Stimulated activated CD4-positive, alpha-beta T cell treated with anti-CD3 and anti-CD28 coated beads, Interleukin-15, amount 100 ng/mL, for 24 hours (primary cell): ENCODE results near the gene MYO5B.
"Not testable (repeated sequence)": the region's sequence is repeated elsewhere in the genome, so short reads cannot be mapped to it uniquely, and the experiment has no call there.

Experiments used
- DNase-seq: peaks from one replicate; pipeline ENCODE4 v3.0.0-alpha.2; 2020

Gene MYO5B

GRCh38 chr18:50194631-50195532, at the start of gene MYO5B:
TSS of gene MYO5B (minus strand) at chr18:50195147. CDS start at chr18:50194793, 354 bp downstream.
- DNase-seq, result peak; percentile 73

GRCh38 chr18:50241768-50242167, 46.8 kb upstream of the MYO5B start:
- DNase-seq, result not testable (repeated sequence)

- DNase-seq, result peak; percentile 11
These were observed 45.2 kb upstream of the MYO5B start for GRCh38 chr18:50240080-50240563.

- DNase-seq, result no peak
These were observed 37.5 kb upstream of the MYO5B start for GRCh38 chr18:50232419-50232818.

- DNase-seq, result peak; percentile 2
These were observed 36.7 kb upstream of the MYO5B start for GRCh38 chr18:50231621-50232020.

DNA sequence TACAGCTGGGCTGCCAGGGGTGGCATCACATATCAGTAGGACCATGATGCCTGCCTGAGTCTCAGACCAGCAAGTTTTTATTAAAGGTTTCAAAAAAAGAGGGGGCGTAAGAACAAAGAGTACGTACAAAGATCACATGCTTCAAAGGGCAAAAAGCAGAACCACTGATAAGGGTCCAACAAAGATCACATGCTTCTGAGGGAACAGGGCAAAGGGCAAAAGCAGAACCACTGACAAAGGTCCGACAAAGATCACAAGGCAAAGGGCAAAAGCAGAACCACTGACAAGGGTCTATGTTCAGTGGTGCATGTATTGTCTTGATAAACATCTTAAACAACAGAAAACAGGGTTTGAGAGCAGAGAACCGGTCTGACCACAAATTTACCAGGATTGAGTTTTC, 25.3 kb upstream of the MYO5B start:
- DNase-seq, result not testable (repeated sequence)

- DNase-seq, result peak; percentile 37
These were observed 23.7 kb upstream of the MYO5B start for GRCh38 chr18:50218432-50219197.

DNA sequence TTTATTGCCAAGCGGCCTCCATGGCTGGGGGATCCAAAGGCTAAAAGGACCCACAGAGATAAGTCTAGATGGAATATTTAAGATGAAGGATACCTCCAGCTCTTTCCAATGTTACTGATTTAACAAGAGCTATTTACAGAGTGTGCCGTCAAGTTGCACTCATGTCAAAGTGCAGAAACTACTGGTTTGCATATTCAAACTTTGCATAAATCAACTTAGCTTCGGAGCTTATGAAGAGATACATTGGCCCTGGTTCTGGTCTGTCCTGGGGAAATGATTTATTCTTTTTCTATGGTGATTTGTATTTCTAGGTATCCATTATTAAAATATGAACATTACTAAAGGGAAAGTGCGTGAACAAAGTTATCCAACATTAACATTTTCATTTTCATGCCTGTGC, 14.4 kb upstream of the MYO5B start:
- no peak for DNase-seq

DNA sequence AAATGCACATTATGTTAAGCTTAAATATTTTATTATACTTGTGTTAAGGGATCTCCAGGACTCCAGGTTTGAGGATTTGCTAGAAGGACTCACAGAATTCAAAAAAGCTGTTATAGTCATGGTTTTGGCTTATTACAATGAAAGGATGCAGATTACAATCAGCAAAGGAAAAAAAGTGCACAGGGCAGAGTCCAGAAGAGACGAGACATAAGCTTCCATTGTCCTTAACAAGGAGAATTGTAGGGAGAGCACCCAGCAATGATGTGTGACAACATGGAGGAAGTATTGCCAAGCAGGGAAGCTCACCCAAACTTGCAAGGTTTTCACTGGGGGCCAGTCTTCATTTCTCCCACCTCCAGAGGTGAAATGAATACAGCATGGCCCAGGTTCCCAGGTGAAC, 12.8 kb upstream of the MYO5B start:
- no peak for DNase-seq

GRCh38 chr18:50203801-50204604, 9.1 kb upstream of the MYO5B start:
- DNase-seq, result peak; percentile 46

GRCh38 chr18:50201476-50202018, 6.6 kb upstream of the MYO5B start:
- DNase-seq, result no peak

DNA sequence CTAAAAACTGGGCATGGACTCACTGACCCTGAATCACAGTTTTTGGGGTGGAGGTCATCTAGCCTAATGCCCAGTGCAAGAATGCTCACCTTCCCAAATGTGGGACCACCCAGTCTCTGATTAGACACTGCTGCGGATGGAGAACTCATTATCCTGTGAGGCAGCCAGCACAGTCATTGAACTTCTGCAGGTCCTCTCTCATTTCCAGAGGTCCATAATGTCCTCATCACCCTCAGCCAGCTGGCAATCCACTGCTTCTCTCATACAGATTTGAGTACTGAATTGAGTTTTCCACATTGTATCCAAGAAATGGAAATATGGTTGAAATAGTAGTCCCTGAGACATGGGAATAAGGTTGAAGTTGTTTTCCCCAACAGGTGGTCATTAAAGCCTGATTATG, 5.0 kb upstream of the MYO5B start:
- DNase-seq, result no peak

- no peak for DNase-seq
These were observed 4.5 kb upstream of the MYO5B start for GRCh38 chr18:50199346-50199855.

DNA sequence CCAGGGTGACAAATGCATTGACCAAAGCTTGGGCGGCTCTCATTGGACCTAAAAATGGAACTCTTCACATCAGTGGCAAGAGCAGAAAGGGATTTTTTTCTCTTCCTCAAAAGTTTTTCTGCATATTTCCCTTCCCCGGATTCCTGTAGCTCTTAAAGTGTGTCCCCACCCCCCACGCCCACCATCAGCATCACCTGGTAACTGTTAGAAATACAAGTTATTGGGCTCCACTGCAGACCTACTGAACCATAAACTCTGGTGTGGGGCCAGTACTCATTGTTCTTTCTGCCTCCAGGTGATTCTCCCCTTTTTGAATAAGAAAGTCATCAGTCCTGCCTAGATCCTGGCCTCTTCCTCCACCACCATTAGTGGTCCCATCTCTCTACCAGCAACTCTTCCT, 1.3 kb upstream of the MYO5B start:
- DNase-seq, result no peak

GRCh38 chr18:50195689-50196088, 742 bp upstream of the MYO5B start:
- DNase-seq, result no peak

DNA sequence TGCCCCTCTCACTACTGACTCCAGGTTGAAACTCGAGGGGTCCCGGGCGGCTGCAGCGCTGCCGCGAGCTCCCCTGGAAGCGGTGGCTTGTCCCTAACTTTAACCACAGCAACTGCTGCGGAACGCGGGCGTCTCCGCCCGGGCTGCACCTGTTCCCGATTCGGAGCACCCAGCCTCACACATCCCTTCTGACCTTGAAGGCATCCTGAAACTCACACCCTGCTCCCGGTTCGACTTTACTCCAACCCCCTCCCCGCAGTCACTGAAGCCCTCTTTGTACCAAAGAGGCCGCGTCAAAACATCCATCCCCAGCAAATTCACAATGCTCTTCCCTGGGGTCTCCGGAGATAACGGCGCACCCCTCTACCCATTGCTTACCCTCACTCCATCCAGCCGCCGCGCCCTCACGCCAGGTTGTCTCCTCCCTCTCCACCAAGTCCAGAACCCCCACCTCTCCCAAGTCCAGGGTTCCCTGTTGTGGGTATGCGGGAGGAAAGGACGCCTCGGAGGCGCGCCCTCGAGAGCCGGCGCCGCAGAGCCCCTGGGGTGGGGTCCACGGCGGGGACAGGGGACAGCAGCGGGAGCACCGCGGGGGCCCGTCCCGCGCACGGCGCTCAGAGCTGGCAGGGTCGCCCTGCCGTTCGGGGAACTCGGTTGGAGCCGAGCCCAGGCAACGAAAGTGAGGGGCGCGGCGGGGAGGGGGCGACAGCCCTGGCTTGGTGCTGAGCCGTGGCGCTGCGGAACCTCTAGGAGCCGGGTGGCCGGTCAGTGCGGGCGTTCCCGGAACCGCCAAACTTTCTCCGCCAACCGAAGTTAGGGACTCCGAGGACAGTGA, 934 bp downstream of the MYO5B start:
- peak; percentile 9 for DNase-seq

GRCh38 chr18:50192995-50193795, 1.8 kb downstream of the MYO5B start:
- DNase-seq, result no peak

- no peak for DNase-seq
These were observed 4.0 kb downstream of the MYO5B start for GRCh38 chr18:50190926-50191325.

DNA sequence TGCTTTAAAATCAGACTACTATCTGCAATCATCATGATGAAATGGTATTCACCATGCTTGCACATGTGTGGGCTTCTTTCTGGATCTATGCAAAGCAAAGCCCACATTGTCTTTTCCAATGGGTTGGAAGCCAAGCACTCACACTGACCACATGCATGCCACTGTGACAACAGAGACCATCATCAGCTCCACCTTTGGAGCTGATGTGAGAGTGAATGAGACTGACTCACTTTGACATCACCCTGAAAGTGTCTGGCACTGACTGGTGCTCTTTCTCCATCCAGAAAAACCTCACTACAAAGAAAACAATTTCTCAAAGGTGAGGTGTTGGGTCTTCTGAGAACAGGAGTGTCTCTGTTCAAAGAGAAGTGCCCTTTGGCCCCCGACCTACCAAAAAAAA, 4.7 kb downstream of the MYO5B start:
- peak; percentile 6 for DNase-seq

DNA sequence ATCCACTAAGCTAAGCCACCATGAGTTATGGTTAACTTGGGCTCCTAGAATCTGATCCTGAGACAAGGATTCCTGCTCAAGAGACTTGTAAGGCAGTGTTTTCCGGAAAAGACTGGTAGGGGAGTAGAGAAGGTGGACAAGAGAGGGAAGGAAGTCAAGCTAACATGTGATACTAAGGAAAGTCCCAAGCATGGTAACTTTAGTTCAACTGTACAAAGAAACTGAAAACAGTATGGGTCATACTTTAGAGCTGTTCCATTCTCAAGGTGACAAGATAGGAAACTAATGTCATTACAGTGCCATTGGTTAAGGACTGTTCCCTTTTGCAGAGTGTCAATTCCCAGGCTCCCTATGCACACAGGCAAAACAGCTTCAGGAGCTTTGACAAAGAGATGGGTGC, 5.8 kb downstream of the MYO5B start:
- DNase-seq, result no peak

- no peak for DNase-seq
These were observed 6.3 kb downstream of the MYO5B start for GRCh38 chr18:50188652-50189051.
